Astrocyte of the cerebellum (primary cell): ENCODE measurements around the gene SHISA7.

ENCODE experiments used
- DNase-seq: peaks from one replicate; pipeline ENCODE4 v3.0.0-alpha.2; 2011; ENCODE audit warnings: low read depth
- H3K4me3 ChIP-seq: 2 replicates; pipeline ENCODE4 v1.5.1; 2011; ENCODE audit warnings: mild to moderate bottlenecking, low read depth, low read length, moderate library complexity
- in situ Hi-C: cut with HindIII; loops from 2 replicates; pipeline ENCODE4 v1.10.0; 2017; ENCODE audit warnings: low sequenced_read_pairs
- TF ChIP-seq, protein P1 (sequence below): IDR thresholded peaks from 2 replicates; pipeline ENCODE4 v1.5.1; 2012; ENCODE audit warnings: low read length, low read depth, moderate library complexity, mild to moderate bottlenecking; ENCODE audit errors: missing control alignments

SHISA7 gene

DNA sequence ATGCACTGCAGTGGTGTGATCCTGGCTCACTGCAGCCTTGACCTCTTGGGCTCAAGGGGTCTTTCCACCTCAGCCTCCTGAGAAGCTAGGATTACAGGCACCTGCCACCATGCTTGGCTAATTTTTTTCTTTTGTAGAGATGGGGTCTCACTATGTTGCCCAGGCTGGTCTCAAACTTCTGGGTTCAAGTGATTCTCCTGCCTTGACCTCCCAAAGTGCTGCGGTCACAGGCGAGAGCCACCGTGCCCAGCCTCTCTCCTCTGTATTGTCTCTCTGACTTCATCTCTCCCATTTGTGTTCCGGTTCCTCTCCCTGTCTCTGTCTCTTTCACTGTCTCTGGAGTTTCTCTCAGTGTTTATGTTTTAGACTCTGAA, 23.1 kb upstream of the SHISA7 start:
- H3K4me3 ChIP-seq = no peak overlapping the region
- TF ChIP-seq, protein P1, sequence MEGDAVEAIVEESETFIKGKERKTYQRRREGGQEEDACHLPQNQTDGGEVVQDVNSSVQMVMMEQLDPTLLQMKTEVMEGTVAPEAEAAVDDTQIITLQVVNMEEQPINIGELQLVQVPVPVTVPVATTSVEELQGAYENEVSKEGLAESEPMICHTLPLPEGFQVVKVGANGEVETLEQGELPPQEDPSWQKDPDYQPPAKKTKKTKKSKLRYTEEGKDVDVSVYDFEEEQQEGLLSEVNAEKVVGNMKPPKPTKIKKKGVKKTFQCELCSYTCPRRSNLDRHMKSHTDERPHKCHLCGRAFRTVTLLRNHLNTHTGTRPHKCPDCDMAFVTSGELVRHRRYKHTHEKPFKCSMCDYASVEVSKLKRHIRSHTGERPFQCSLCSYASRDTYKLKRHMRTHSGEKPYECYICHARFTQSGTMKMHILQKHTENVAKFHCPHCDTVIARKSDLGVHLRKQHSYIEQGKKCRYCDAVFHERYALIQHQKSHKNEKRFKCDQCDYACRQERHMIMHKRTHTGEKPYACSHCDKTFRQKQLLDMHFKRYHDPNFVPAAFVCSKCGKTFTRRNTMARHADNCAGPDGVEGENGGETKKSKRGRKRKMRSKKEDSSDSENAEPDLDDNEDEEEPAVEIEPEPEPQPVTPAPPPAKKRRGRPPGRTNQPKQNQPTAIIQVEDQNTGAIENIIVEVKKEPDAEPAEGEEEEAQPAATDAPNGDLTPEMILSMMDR = no peak
- no peak for DNase-seq
- in situ Hi-C loops = no loop called here

DNA sequence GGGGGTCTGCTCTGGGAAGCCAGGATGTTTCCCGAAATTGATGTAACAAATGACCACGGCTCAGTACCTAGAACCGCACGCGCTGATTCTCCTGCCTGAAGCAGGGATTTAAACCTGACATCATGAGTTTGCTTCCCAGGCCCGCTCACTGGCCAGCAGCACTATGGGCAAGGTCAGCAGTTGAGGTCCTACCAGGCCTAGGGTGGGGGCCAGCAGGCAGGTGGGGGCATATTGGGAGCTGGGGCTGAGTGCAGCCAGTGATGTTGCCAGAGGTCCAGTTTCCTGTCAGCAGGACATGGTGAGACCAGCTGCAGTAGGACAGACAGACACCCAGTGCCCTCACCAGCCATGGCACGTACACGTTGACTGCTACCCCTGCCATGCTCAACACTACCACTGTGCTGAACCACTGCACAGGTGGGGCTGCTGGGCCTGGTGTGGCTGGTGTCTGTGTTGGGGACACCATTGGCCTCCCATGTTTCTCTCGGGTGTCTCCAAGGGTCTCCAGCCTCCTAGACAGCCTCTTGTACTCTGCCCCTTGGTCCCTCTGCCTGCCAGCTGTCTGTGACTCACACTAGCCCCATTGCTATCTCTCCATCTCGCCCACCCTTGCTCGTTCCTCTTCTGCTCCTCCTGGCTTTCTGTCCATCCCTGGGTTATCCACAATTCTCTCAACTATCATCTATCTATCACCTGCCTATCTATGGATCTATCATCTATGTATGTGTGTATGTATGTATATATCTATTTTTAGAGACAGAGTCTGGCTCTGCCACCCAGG, 22.6 kb upstream of the SHISA7 start:
- TF ChIP-seq, protein P1 = no peak
- in situ Hi-C loops = no loop called here
- no peak overlapping the region for H3K4me3 ChIP-seq
- DNase-seq = no peak

DNA sequence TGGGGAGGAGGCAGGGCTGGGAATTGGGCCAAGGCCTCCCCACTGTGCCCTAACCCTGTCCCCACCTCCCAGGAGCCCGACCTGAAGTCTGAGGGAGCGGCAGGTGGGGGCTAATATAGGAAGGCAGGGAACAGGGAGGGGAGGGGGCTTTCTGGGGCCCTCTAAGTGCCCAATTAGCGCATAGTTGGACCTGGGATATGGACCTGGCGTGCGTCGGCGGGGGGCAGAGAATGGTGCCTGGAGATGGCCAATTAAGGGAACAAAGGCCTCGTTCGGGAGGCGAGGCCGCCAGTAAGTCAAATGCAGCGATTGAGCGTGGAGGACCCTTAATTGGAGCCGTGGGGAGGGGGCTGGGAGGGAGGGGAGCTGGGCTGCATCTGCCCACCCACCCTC, 21.6 kb upstream of the SHISA7 start, which contains the start of gene C19orf85:
C19orf85 (minus strand) TSS at position 90 of the 393 bp plus-strand sequence. CDS start 197 bp downstream, outside the sequence.
- TF ChIP-seq, protein P1 = no peak
- in situ Hi-C loops = no loop called here

DNA sequence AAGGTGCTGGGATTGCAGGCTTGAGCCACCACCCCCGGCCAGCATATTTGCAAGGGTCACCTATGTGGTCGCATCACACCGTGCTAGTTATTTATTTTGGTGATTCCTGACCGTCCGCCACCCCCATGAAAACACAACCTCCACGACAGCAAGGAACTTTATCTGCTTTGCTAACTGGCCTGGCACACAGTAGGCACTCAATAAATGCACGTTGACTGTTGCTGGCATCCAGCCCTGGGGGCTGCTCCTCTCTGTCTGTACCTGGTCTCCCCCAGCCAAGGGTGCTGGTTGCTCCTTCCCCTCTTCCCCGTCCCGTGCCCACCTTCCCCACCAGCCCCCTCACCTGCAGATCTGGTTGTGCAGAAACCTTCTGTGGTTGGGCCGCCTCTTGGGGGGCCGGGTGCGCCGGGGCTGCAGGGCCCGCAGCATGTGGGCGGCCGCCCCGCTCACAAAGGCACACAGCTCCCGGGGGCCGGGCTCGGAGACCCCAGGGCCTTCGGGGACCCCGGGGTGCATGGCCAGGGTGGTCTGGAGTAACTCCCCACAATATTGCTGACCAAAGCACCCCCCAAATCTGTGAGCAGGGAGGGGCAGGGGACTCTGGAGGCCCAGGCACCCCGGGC, 21.1 kb upstream of the SHISA7 start:
- TF ChIP-seq, protein P1 = no peak
- in situ Hi-C loops = no loop called here
- DNase-seq = no peak
- no peak overlapping the region for H3K4me3 ChIP-seq

More for the DNA sequence above, 21.6 kb upstream of the SHISA7 start, which contains the start of gene C19orf85:
- no peak within 1 kb of the TSS for H3K4me3 ChIP-seq
- DNase-seq = no peak

DNA sequence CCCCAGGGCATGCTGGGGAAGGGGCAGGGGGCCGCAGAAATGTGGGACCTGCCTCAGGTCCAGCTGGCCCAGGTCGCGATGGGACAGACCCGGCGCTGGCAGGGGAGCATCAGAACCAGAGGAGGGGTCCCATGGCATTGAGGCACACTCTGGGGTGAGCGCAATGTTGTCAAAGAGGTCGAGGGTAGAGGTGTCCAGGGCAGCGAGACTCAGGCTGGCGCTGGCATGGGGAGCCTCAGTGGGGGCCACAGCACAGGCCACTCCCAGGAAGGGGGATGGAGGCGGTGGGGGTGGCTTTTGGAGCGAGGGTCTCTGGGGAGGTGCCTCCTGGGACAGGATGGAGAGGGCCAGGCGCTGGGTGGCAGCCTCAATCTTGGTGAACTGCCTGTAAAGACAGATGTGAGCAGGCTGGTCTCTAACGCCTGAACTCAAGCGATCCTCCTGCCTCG, 20.5 kb upstream of the SHISA7 start:
- no peak for DNase-seq
- TF ChIP-seq, protein P1 = no peak
- in situ Hi-C loops = no loop called here
- no peak overlapping the region for H3K4me3 ChIP-seq

DNA sequence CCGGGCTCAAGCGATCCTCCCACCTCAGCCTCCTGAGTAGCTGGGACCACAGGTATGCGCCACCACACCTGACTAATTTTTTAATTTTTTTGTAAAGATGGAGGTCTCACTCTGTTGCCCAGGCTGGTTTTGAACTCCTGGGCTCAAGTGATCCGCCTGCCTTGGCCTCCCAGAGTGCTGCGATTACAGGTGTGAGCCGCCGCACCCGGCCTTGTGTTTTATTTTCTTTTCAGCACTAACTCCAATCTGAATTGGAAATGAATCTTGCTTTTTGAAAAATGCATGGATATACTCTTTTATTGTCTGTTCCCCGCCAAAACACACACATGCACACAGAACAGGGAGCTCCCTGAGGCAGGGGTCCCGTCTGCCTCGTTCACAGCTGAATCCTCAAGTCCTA, 19.6 kb upstream of the SHISA7 start:
- in situ Hi-C loops = no loop called here
- TF ChIP-seq, protein P1 = no peak
- DNase-seq = no peak
- H3K4me3 ChIP-seq = no peak overlapping the region
